ENCODE measurements around the gene OR51B2.

The OR51B2 gene

GRCh38 chr11:5283882-5284281 is 40.2 kb downstream of the OR51B2 start:
- no peak for DNase-seq (ENCODE audit: low spot score)

- no peak for DNase-seq (ENCODE audit: low spot score)
Measured at GRCh38 chr11:5283086-5283485, 41.0 kb downstream of the OR51B2 start.

- DNase-seq (ENCODE audit: low spot score), result no peak
Measured at GRCh38 chr11:5282628-5283027, 41.5 kb downstream of the OR51B2 start.

DNA sequence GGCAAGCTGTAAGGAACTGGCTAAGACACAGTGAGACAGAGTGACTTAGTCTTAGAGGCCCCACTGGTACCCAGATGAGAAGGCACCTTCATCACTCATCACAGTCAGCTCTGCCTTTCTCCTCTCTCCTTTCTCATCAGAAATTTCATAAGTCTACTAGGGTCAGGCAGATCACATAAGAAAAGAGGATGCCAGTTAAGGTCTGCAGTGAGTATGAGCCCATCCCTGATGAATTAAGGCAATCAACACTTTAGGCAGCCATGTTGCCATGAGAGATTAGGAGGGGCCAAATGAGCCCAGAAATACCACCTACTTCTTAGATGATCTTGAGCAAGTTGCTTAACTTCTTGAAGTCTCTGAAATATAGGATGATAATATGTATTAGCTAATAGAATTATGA is 42.5 kb downstream of the OR51B2 start:
- no peak for DNase-seq (ENCODE audit: low spot score)

- no peak for DNase-seq (ENCODE audit: low spot score)
Measured at GRCh38 chr11:5280582-5281102, 43.5 kb downstream of the OR51B2 start.

- no peak for DNase-seq (ENCODE audit: low spot score)
Measured at GRCh38 chr11:5279471-5280090, 44.5 kb downstream of the OR51B2 start.

- no peak for DNase-seq (ENCODE audit: low spot score)
Measured at GRCh38 chr11:5277807-5278382, 46.2 kb downstream of the OR51B2 start.

GRCh38 chr11:5276697-5277096 is 47.4 kb downstream of the OR51B2 start:
- no peak for DNase-seq (ENCODE audit: low spot score)

DNA sequence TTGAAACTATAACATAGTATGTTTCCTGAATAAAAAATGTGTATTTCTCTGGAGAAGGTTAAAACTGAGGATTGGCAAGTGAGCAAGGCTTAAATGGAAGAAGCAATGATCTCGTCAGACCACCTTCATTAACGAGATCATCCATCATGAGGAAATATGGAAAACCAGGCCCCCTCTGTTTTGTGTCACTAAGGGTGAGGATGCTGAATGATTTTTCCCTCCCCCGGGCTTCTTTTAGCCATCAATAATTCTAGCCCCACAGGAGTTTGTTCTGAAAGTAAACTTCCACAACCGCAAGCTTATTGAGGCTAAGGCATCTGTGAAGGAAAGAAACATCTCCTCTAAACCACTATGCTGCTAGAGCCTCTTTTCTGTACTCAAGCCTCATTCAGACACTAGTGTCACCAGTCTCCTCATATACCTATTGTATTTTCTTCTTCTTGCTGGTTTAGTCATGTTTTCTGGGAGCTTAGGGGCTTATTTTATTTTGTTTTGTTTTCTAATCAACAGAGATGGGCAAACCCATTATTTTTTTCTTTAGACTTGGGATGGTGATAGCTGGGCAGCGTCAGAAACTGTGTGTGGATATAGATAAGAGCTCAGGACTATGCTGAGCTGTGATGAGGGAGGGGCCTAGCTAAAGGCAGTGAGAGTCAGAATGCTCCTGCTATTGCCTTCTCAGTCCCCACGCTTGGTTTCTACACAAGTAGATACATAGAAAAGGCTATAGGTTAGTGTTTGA is 48.6 kb downstream of the OR51B2 start:
- DNase-seq (ENCODE audit: low spot score), result no peak

- DNase-seq (ENCODE audit: low spot score), result no peak
Measured at GRCh38 chr11:5274395-5274794, 49.7 kb downstream of the OR51B2 start.
